ENCODE results near the gene VSNL1.

GRCh38 chr2:17680119-17680518 is 139.6 kb downstream of the VSNL1 start:
- TF ChIP-seq CTCF (IDR thresholded peaks at IDR 0.05) (no peak), POLR2A (IDR thresholded peaks at IDR 0.05) (no peak)

Measured in upper lobe of left lung (tissue), 4 donors.